GM12864 (cell line): ENCODE measurements around the gene SIM2.

Experiments used
- DNase-seq: peaks from one replicate; pipeline ENCODE4 v3.0.0-alpha.2; 2011; ENCODE audit warnings: low read depth
- H3K4me3 ChIP-seq: 2 replicates; pipeline ENCODE4 v1.5.1; 2011; ENCODE audit warnings: mild to moderate bottlenecking, low read depth, low read length, control low read depth
- TF ChIP-seq, protein P1 (sequence below): IDR thresholded peaks from 2 replicates; pipeline ENCODE4 v1.5.1; 2011; ENCODE audit warnings: low read depth, mild to moderate bottlenecking, moderate library complexity, low read length, control low read depth, inconsistent platforms; ENCODE audit errors: missing control alignments

Gene SIM2

DNA sequence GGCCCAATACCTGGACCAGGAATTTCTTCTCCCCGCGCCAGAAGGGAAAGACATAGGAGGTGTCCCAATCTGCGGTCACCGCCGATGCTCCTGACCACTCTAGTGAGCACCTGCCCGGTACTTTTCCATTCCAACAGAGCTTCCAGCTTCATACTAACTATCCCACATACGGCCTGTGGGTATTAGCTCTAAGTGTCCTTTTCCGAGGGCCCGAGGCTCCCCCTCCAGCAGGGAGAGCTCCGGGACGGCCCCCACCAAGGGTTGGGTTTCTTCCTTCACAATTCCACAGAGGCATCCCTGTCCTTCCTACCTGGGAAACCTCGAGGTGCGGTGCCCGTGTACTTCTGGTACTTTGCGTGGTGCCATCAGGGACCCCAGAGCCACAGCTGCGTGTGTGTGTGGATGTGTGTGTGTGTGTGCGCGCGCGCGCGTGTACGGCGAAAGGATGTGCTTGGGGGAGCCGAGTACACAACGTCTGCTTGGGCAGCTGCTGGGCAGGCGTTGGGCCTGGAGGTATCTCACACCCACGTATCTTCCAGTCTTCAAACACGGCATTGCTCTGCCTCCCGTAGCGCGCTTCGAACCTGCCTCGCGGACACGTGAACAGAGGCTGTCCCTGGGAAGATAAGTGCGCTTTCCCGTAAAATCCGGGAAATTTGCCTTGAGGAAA is 2.4 kb upstream of the SIM2 start:
- no peak overlapping the region for H3K4me3 ChIP-seq
- TF ChIP-seq, protein P1, sequence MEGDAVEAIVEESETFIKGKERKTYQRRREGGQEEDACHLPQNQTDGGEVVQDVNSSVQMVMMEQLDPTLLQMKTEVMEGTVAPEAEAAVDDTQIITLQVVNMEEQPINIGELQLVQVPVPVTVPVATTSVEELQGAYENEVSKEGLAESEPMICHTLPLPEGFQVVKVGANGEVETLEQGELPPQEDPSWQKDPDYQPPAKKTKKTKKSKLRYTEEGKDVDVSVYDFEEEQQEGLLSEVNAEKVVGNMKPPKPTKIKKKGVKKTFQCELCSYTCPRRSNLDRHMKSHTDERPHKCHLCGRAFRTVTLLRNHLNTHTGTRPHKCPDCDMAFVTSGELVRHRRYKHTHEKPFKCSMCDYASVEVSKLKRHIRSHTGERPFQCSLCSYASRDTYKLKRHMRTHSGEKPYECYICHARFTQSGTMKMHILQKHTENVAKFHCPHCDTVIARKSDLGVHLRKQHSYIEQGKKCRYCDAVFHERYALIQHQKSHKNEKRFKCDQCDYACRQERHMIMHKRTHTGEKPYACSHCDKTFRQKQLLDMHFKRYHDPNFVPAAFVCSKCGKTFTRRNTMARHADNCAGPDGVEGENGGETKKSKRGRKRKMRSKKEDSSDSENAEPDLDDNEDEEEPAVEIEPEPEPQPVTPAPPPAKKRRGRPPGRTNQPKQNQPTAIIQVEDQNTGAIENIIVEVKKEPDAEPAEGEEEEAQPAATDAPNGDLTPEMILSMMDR: no peak

GRCh38 chr21:36697060-36697850 is 1.7 kb upstream of the SIM2 start:
- no peak for DNase-seq
- TF ChIP-seq, protein P1: no peak
- no peak overlapping the region for H3K4me3 ChIP-seq

More for the DNA sequence above, 2.4 kb upstream of the SIM2 start:
- no peak for DNase-seq

- no peak overlapping the region for H3K4me3 ChIP-seq
- TF ChIP-seq, protein P1: no peak
- DNase-seq: no peak
Observed at GRCh38 chr21:36697851-36698384, 997 bp upstream of the SIM2 start.

GRCh38 chr21:36698385-36698980 is 432 bp upstream of the SIM2 start:
- no peak for DNase-seq
- TF ChIP-seq, protein P1: no peak
- H3K4me3 ChIP-seq: no peak overlapping the region

DNA sequence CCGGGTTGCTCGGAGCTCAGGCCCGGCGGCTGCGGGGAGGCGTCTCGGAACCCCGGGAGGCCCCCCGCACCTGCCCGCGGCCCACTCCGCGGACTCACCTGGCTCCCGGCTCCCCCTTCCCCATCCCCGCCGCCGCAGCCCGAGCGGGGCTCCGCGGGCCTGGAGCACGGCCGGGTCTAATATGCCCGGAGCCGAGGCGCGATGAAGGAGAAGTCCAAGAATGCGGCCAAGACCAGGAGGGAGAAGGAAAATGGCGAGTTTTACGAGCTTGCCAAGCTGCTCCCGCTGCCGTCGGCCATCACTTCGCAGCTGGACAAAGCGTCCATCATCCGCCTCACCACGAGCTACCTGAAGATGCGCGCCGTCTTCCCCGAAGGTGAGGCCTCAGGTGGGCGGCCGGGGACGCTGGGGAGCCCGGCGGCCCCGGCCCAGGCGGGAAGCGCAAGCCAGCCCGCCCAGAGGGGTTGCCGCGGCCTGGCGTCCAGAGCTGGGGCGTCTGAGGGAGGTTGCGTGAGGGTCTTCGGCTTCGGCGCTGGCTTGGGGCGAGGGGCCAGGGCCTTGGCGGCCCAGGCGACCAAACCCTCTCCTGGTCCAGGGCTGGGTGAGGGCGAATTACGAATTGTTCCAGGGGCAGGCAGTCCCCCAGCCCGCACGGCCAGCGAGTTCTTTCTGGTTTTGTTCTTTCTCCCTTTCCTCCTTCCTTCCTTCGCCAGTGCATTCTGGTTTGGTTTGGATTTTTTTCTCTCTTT is 805 bp downstream of the SIM2 start:
- H3K4me3 ChIP-seq: no peak overlapping the region
- TF ChIP-seq, protein P1: no peak
- no peak for DNase-seq

- TF ChIP-seq, protein P1: no peak
- H3K4me3 ChIP-seq: no peak overlapping the region
- no peak for DNase-seq
Observed at GRCh38 chr21:36700295-36700970, 1.5 kb downstream of the SIM2 start.
